Epithelial cell of prostate (primary cell): ENCODE data around the gene FHOD3.

ENCODE experiments used
- DNase-seq: peaks from one replicate; pipeline ENCODE4 v3.0.0-alpha.2; 2011; ENCODE audit warnings: low read depth, low spot score
- H3K27ac ChIP-seq: fragments of 450-650 bp; 2 replicates; pipeline ENCODE4 v1.5.1; 2017; ENCODE audit warnings: mild to moderate bottlenecking

FHOD3 gene

GRCh38 chr18:36399055-36399454 lies 101.5 kb downstream of the FHOD3 start:
- H3K27ac ChIP-seq = peak overlapping the region; percentile 55
- no peak for DNase-seq

- DNase-seq = no peak
- H3K27ac ChIP-seq = no peak overlapping the region
Measured at GRCh38 chr18:36401462-36401861, 103.9 kb downstream of the FHOD3 start.

GRCh38 chr18:36402765-36403396 lies 105.4 kb downstream of the FHOD3 start:
- no peak for DNase-seq
- H3K27ac ChIP-seq = no peak overlapping the region

GRCh38 chr18:36403896-36404820 lies 106.6 kb downstream of the FHOD3 start:
- no peak overlapping the region for H3K27ac ChIP-seq
- no peak for DNase-seq

- DNase-seq = no peak
- no peak overlapping the region for H3K27ac ChIP-seq
Measured at GRCh38 chr18:36405611-36406010, 108.1 kb downstream of the FHOD3 start.

GRCh38 chr18:36406805-36407204 lies 109.3 kb downstream of the FHOD3 start:
- DNase-seq = no peak
- no peak overlapping the region for H3K27ac ChIP-seq

- DNase-seq = no peak
- H3K27ac ChIP-seq = no peak overlapping the region
Measured at GRCh38 chr18:36408606-36409005, 111.1 kb downstream of the FHOD3 start.

GRCh38 chr18:36409779-36410178 lies 112.3 kb downstream of the FHOD3 start:
- peak overlapping the region; percentile 22 for H3K27ac ChIP-seq
- no peak for DNase-seq

- no peak for DNase-seq
- H3K27ac ChIP-seq = peak overlapping the region; percentile 22
Measured at GRCh38 chr18:36410346-36410745, 112.8 kb downstream of the FHOD3 start.

- no peak overlapping the region for H3K27ac ChIP-seq
- no peak for DNase-seq
Measured at GRCh38 chr18:36411745-36412168, 114.2 kb downstream of the FHOD3 start.

- DNase-seq = no peak
Measured at GRCh38 chr18:36412778-36413177, 115.3 kb downstream of the FHOD3 start.

GRCh38 chr18:36415171-36415570 lies 117.7 kb downstream of the FHOD3 start:
- no peak for DNase-seq
- no peak overlapping the region for H3K27ac ChIP-seq

More at GRCh38 chr18:36412778-36413177, 115.3 kb downstream of the FHOD3 start:
- no peak overlapping the region for H3K27ac ChIP-seq

- no peak overlapping the region for H3K27ac ChIP-seq
- no peak for DNase-seq
Measured at GRCh38 chr18:36415625-36416024, 118.1 kb downstream of the FHOD3 start.

- DNase-seq = no peak
- H3K27ac ChIP-seq = peak overlapping the region; percentile 50
Measured at GRCh38 chr18:36419188-36419899, 121.8 kb downstream of the FHOD3 start.

- peak; percentile 81 for DNase-seq
- H3K27ac ChIP-seq = peak overlapping the region; percentile 50
Measured at GRCh38 chr18:36419900-36420531, 122.5 kb downstream of the FHOD3 start.

- peak overlapping the region; percentile 50 for H3K27ac ChIP-seq
- no peak for DNase-seq
Measured at GRCh38 chr18:36420826-36421225, 123.3 kb downstream of the FHOD3 start.

- no peak for DNase-seq
- peak overlapping the region; percentile 11 for H3K27ac ChIP-seq
Measured at GRCh38 chr18:36424741-36425142, 127.2 kb downstream of the FHOD3 start.

GRCh38 chr18:36427369-36427768 lies 129.9 kb downstream of the FHOD3 start:
- DNase-seq = no peak
- H3K27ac ChIP-seq = no peak overlapping the region

- no peak for DNase-seq
- H3K27ac ChIP-seq = no peak overlapping the region
Measured at GRCh38 chr18:36427831-36428230, 130.3 kb downstream of the FHOD3 start.

GRCh38 chr18:36428431-36429029 lies 131.0 kb downstream of the FHOD3 start:
- DNase-seq = no peak
- H3K27ac ChIP-seq = no peak overlapping the region
